GM21528 (cell line): ENCODE measurements around the gene TSSK6.

Experiments
- ATAC-seq: cut with Tn5 transposase; IDR thresholded peaks from one replicate; pipeline ENCODE4 v1.9.1; 2021; ENCODE audit warnings: mild to moderate bottlenecking, moderate library complexity; ENCODE audit not compliant: unreplicated experiment, low FRiP score

TSSK6 gene

DNA sequence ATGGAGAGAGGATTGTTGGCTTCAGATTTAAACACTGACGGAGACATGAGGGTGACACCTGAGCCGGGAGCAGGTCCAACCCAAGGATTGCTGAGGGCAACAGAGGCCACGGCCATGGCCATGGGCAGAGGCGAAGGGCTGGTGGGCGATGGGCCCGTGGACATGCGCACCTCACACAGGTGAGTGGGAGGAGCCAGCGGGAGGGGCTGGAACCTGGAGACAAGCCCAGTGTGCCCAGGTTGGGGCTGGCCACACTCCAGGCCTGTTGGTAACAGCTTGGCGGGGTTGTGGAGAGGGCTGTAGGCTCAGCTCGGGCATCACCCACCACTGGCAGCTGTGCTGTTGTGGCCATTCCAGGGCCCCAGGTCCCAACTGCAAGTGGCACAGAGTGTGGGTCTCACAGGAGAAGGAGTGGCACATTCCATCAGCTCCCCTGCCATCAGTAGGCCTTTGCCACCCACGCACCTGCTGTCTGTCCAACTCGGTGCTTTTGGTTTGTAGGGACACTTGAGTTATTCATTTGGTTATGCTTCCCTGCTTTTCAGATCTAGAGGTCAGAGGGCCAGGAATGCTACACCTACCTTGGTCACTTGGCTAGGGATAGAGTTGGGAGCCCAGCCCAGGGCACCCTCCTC lies 49.8 kb downstream of the TSSK6 start:
- ATAC-seq, result no peak

DNA sequence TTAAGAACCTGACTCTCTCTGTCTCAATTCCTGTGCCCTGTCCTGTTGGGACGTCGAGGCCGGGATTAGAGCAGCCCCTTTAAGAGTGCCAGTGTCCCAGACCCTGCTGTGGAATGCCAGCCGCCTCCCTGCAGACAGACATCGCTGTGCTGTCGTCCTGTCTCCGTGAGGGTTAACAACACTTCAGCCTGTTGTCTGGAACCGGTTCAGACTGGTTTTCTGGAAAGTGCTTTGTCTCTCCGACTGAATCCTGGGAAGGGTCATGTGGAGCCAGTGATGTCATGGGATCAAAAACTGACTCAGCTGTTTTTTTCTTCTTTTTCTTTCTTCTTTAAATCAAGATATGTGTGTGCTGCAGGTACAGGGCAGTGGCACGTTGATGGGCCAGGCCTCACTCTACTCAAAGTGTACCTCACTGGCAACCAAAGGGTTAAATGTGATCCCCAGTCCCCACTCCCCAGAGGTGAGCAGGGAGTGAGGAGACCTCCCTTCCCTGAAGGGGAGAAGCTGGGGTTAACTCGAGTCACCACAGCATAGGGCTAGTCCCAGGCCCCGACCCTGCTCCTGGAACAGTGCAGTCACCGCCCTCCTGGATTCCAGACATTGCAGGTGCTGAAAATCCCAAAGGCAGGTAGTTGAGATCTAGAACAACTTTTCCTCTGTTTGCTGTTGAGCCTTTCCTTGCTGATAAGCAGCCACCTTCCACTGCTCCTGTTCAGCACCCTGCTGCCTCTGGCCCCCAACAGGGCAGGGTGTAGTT lies 50.8 kb downstream of the TSSK6 start:
- no peak for ATAC-seq
